GM18861 (cell line): ENCODE data around the gene RCBTB2.
A peak's percentile ranks its signal among the peaks of the same experiment; 100 is the strongest.

Experiments used
- ATAC-seq: cut with Tn5 transposase; IDR thresholded peaks from one replicate; pipeline ENCODE4 v1.9.1; 2021; ENCODE audit not compliant: unreplicated experiment

Gene RCBTB2

GRCh38 chr13:48564056-48564455, 31.2 kb upstream of the RCBTB2 start:
- ATAC-seq: no peak

GRCh38 chr13:48563626-48564025, 30.7 kb upstream of the RCBTB2 start:
- no peak for ATAC-seq

GRCh38 chr13:48562296-48563066, 29.6 kb upstream of the RCBTB2 start:
- peak; percentile 97 for ATAC-seq

- ATAC-seq: peak; percentile 17
Measured at GRCh38 chr13:48561466-48562235, 28.8 kb upstream of the RCBTB2 start.

GRCh38 chr13:48560657-48561337, 27.9 kb upstream of the RCBTB2 start:
- ATAC-seq: no peak

- no peak for ATAC-seq
Measured at GRCh38 chr13:48559638-48560320, 26.9 kb upstream of the RCBTB2 start.

GRCh38 chr13:48556817-48557216, 23.9 kb upstream of the RCBTB2 start:
- no peak for ATAC-seq

- no peak for ATAC-seq
Measured at GRCh38 chr13:48555441-48555840, 22.6 kb upstream of the RCBTB2 start.

GRCh38 chr13:48551329-48551728, 18.4 kb upstream of the RCBTB2 start:
- no peak for ATAC-seq

GRCh38 chr13:48549658-48550057, 16.8 kb upstream of the RCBTB2 start:
- no peak for ATAC-seq

GRCh38 chr13:48547663-48548092, 14.8 kb upstream of the RCBTB2 start:
- no peak for ATAC-seq

- no peak for ATAC-seq
Measured at GRCh38 chr13:48545608-48546007, 12.7 kb upstream of the RCBTB2 start.

GRCh38 chr13:48542581-48543341, 9.9 kb upstream of the RCBTB2 start:
- no peak for ATAC-seq

- no peak for ATAC-seq
Measured at GRCh38 chr13:48542138-48542537, 9.3 kb upstream of the RCBTB2 start.

GRCh38 chr13:48539550-48539949, 6.7 kb upstream of the RCBTB2 start:
- no peak for ATAC-seq

GRCh38 chr13:48536621-48537250, 3.9 kb upstream of the RCBTB2 start:
- ATAC-seq: no peak

GRCh38 chr13:48535766-48536165, 2.9 kb upstream of the RCBTB2 start:
- ATAC-seq: no peak

GRCh38 chr13:48534911-48535501, 2.1 kb upstream of the RCBTB2 start:
- ATAC-seq: no peak

- no peak for ATAC-seq
Measured at GRCh38 chr13:48533961-48534600, 1.2 kb upstream of the RCBTB2 start.
